Fibroblast of the conjunctiva (primary cell): ENCODE data around the gene HOXC11.

ENCODE experiments used
- DNase-seq: peaks from one replicate; pipeline ENCODE4 v3.0.0-alpha.2; 2010; ENCODE audit warnings: low read depth

HOXC11 gene

GRCh38 chr12:54009171-54010052 lies 36.5 kb downstream of the HOXC11 start:
- DNase-seq, result no peak

GRCh38 chr12:54010053-54010971 lies 37.4 kb downstream of the HOXC11 start:
- DNase-seq, result no peak

- DNase-seq, result no peak
Measured at GRCh38 chr12:54010972-54011664, 38.2 kb downstream of the HOXC11 start.

GRCh38 chr12:54011665-54012532 lies 39.0 kb downstream of the HOXC11 start:
- no peak for DNase-seq

- DNase-seq, result no peak
Measured at GRCh38 chr12:54012631-54013409, 39.9 kb downstream of the HOXC11 start.

- DNase-seq, result no peak
Measured at GRCh38 chr12:54014377-54015017, 41.6 kb downstream of the HOXC11 start.

- no peak for DNase-seq
Measured at GRCh38 chr12:54015018-54015931, 42.3 kb downstream of the HOXC11 start.

GRCh38 chr12:54016051-54016450 lies 43.1 kb downstream of the HOXC11 start:
- DNase-seq, result no peak

GRCh38 chr12:54016478-54016964 lies 43.6 kb downstream of the HOXC11 start:
- DNase-seq, result no peak

- no peak for DNase-seq
Measured at GRCh38 chr12:54017027-54017788, 44.3 kb downstream of the HOXC11 start.

GRCh38 chr12:54017878-54018467 lies 45.0 kb downstream of the HOXC11 start:
- no peak for DNase-seq

GRCh38 chr12:54018468-54018984 lies 45.6 kb downstream of the HOXC11 start:
- DNase-seq, result no peak

- DNase-seq, result no peak
Measured at GRCh38 chr12:54019091-54019811, 46.3 kb downstream of the HOXC11 start.

- DNase-seq, result no peak
Measured at GRCh38 chr12:54019924-54020590, 47.1 kb downstream of the HOXC11 start.

GRCh38 chr12:54020591-54021405 lies 47.9 kb downstream of the HOXC11 start:
- no peak for DNase-seq
